SK-N-DZ (cell line): ENCODE data around the gene ZNF554.

Experiments used
- DNase-seq: peaks from one replicate; pipeline ENCODE4 v3.0.0-alpha.2; 2015; ENCODE audit warnings: low spot score

The ZNF554 gene

DNA sequence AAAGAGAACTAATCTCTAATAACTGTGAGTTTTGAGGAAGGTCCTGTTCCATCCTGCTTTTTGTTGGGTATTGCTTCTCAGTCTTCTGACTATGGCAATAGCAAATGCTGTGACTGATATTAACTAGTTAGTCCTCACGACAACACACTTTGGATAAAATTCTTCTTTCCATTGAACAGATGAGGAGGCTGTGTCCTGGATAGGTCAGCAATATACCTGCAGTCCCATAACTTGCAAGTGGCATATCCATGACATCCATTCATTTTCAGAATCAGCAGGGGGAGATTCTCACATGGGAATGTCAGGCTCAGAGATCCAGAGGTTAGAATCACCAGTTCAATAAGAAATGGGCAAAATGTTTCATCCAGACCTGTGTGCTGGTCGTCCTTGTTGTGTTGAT lies 7.4 kb downstream of the ZNF554 start:
- no peak for DNase-seq

DNA sequence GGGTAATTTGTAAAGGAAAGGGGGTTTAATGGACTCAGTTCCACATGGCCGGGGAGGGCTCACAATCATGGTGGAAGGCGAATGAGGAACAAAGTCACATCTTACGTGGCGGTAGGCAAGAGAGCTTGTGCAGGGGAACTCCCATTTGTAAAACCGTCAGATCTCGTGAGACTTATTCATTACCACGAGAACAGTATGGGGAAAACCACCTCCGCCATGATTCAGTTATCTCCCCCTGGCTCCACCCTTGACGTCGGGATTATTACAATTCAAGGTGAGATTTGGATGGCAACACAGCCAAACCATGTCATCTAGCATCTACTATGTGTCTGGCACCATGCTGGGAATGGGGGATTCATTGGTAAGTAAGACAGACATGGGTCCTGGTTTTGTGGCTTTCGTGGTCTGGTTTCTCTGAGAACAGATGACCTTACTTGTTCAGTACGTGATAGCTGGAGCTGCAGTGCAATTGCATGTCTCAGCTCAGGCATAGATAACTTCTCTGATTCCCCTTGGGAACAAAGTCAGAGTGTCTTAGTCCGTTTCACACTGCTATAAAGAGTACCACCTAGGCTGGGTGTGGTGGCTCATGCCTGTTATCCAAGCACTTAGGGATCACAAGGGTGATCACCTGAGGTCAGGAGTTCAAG lies 8.3 kb downstream of the ZNF554 start:
- no peak for DNase-seq

DNA sequence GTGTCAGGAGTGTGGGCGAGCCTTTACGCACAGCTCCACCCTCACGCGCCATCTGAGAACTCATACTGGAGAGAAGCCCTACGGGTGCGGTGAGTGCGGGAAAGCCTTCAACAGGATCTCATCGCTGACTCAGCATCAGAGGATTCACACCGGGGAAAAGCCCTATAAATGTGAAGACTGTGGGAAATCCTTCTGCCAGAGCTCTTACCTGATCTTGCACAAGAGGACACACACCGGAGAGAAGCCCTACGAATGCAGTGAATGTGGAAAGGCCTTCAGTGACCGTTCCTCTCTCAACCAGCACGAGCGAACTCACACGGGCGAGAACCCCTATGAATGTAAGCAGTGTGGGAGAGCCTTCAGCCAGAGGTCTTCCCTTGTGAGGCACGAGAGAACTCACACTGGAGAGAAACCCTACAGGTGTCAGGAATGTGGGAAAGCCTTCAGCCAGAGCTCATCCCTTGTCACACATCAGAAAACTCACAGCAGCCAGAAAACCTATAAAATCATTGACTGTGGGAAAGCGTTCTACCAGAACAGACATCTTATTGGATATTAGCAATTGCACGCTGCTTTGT lies 14.7 kb downstream of the ZNF554 start:
- DNase-seq: no peak

DNA sequence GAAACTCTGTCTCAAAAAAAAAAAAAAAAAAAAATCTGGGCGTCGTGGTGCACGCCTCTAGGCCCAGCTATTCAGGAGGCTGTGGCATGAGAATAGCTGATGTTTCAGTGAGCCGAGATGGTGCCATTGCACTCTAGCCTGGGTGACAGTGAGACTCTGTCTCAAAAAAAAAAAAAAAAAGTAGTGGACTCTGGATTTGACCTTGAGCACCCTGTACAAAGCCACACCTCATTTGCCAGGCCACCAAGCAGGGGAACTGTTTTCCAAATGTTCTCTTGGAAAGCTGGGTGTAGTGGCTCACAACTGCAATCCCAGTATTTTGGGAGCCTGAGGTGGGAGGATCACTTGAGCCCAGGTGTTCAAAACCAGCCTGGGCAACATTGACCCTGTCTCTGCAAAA lies 17.8 kb downstream of the ZNF554 start:
- DNase-seq: no peak

DNA sequence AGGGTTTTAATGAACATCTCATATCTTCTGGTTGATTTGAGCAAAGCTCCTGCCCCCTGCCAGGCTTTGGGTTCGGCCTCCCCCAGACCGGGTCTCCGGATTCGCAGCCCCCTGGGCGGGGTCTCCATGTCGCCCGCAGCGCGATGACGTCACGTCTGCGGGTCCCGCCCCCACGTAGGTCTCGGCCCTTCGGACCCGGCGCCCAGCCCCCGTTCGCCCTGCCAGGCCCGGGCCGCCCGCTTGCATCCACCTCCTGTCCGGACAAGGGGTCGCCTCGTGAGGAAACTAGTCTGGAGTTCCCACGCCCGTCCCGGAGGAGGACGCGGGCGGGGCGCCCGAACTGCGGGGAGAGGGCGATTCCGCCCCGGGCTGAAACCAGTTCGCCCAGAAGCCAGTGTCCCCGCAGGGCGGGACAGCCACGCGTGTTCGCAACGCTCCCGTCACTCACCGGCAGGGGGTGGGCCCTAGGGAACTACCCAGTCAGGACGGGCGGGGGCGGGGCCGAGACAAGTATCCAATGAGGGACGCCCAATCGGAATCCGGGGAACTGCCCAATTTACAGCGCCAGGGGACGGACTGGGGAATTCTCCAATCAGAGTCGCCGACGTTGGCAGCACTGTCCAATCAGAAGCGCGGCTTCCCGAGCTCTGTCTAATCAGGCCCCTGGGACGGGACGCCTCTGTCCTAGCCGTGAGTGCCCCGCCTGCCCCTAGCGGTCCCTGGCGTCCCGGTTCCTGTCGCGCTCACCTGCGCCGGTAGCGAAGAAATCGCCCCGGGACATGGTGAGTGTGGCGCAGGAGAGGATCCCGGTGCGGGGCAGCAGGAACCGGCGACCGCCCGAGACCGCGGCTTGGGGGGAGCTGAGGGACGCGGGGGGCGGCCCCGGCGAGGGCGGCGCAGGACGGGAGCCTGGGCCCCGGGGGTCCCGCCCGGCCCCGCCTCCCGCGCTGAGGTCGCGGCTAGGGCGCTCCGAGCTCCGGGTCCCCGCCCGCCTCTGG lies 21.4 kb downstream of the ZNF554 start, which contains the start of gene ZNF555:
Gene ZNF555 (plus strand): TSS at position 682 of the 998 bp plus-strand sequence. CDS start 98 bp downstream, at position 780.
- DNase-seq: peak; percentile 98

DNA sequence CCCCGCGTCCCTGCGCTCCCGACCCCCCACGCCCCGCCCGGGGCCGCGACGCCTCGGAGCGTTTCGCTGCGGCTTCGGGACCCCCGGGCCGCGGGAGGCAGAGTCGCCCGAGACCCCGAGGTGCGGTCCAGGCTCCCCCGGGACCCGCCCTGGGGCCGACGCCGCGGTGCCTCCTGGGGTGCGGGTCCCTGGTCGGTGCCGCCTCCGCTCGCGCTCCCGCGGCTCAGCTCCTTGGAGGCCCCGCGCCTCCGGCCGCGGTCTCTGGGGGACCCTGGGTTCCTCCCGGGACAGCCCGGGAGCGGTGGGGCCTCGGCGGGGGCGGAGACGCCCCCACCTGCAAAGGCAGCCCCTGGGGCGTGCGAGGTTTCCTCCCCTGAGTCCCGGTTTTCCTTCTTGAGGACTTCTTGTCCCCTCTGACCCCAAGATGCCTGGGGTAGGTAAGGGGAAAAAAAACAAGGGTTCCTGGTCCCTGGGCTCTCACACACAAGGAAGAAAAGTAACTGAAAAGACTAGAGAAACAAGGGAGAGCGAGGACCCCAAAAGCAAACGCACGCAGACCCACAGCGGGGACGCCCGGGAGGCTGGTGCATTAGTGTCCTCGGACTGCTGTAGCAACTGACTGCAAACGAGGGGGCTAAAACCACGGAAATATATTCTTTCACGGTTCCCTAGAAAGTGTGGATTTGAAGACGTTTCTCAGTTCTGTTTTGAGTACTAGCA lies 22.3 kb downstream of the ZNF554 start:
- DNase-seq: no peak

DNA sequence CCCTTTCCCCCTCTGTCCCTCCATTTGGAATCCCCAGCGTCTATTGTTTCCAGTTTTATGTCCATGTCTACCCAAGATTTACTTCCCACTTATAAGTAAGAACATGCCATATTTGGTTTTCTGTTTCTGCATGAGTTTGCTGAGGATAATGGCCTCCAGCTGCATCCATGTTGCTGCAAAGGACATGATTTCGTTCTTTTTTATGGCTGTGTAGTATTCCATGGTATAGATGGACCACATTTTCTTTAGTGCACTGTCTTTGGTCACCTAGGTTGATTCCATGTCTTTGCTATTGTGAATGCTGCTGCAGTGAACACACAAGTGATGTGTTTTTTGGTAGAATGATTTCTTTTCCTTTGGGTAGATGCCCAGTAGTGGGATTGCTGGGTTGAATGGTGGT lies 25.4 kb downstream of the ZNF554 start:
- DNase-seq: no peak

DNA sequence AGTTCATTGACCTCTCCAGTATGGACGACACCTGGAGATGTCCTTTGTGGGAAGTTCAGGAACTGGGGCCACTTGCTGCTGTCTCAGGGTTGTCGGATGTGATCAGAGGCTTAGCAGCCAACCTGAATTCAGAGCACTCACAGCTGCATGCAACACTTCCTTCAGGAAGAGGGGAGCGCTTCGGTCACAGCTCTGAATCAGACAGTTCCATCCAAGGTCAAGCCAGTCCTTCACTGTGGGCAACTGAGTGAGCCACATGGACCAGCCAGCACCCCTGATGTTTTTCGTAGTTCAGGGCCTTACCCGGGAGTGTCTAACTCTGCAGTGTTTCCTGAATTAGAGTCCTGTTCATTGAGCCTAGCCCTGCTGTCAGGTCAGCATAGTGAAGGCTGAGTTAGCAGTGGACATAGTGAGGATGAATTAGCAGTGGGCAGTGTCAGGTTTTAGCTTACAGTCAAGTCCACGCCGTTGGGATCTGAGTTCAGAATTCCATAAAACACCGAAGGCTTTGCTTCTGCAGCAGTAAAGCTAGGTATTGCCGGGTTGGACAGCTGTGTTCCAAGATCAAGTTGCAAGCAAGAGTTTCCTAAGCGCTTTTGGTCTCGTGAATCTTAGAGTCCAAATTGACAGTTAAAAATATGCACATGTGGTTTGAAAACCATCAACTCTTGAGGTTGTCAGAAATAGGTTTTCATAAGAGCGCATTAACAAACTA lies 26.7 kb downstream of the ZNF554 start:
- no peak for DNase-seq

DNA sequence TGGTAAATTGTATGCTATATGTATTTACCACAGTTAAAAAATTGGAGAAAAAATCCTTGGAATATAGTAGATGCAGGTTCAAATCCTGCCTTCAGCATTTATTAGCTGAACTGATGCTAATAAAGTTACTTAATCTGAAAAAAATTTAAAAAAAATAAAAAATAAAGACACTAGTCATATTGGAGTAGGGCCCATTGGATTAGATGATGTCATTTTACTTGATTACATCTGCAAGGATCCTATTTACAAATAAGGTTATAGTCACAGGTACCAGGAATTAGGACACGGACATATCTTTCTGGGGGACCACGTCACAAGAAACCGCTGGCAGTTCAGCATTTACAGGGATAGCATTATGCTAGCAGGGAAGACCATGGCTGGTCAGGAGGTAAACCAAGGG lies 27.8 kb downstream of the ZNF554 start:
- no peak for DNase-seq

DNA sequence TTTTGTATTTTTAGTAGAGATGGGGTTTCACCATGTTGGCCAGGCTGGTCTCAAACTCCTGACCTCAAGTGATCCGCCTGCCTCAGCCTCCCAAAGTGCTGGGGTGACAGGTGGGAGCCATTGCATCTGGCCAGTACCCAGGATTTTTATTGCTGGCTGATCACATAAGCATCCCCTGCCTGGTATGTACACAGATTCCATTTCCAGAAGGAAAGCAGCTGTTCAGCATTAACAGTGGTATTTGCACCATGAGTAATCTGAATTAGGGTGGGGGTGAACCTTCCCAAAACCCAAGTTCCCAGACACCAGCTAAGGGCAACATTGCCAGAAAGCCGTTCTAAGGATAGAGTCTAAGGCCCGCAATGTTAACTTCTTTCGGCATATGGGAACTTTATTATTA lies 28.9 kb downstream of the ZNF554 start:
- no peak for DNase-seq

DNA sequence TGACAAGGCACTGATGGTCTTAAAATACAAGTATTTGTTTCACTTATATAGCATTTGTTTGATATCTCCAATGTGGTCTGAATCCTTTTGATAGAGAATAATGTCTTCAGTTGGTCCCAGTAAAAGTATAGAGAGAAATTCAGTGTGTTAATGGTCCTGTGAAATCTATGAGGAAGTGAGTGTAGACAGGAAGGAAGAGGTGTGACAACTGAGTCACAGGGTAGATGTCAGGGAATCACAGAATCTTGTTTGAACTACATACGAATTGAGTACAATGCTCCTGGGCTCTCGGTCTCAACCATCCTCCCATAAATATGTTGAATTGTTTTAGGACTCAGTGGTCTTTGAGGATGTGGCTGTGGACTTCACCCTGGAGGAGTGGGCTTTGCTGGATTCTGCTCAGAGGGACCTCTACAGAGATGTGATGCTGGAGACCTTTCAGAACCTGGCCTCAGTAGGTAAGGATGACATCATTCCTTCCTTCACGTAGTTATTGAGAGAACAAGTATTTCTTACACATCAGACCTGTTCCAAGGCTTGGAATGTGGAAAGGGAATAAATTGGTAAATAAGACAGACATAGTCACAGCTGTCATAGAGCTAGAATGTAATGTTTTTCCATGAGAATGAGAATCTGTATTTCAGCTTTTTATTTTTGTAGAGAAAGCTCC lies 30.7 kb downstream of the ZNF554 start:
- DNase-seq: no peak

DNA sequence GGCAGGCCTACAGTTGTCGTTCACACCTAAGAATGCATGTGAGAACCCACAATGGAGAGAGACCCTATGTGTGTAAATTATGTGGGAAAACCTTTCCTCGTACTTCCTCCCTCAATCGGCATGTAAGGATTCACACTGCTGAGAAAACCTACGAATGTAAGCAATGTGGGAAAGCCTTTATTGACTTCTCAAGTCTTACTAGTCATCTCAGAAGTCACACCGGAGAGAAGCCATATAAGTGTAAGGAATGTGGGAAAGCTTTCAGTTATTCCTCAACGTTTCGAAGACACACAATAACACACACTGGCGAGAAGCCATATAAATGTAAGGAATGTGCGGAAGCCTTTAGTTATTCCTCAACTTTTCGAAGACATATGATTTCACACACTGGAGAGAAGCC lies 32.9 kb downstream of the ZNF554 start:
- no peak for DNase-seq

DNA sequence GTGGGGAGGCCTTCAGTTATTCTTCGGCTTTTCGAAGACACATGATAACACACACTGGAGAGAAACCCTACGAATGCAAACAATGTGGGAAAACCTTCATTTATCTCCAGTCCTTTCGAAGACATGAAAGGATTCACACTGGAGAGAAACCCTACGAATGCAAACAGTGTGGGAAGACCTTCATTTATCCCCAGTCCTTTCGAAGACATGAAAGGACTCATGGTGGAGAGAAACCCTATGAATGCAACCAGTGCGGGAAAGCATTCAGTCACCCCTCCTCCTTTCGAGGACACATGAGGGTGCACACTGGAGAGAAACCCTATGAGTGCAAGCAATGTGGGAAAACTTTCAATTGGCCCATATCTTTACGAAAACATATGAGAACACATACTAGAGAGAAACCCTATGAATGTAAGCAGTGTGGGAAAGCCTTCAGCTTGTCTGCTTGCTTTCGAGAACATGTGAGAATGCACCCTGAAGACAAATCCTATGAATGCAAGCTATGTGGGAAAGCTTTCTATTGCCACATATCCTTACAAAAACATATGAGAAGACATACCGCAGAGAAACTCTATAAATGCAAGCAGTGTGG lies 33.4 kb downstream of the ZNF554 start:
- DNase-seq: no peak

DNA sequence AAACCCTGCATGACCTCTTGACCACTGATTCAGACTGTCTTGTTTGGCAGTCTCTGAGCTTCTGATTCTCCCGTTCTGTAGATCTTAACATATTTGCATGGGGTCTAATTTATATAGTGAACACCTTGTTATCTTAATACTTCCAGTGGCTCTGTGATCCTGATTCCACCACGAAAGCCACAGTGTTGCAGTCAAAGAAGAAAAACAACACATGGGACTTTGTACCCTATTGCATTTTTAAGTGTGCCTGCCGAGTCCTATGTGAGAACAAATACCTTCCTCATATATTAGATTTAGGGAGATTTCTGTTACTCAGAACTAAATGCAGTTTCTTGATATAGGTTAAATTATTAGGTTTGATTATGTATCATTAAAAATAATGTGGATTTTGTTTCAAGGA lies 35.2 kb downstream of the ZNF554 start:
- no peak for DNase-seq

DNA sequence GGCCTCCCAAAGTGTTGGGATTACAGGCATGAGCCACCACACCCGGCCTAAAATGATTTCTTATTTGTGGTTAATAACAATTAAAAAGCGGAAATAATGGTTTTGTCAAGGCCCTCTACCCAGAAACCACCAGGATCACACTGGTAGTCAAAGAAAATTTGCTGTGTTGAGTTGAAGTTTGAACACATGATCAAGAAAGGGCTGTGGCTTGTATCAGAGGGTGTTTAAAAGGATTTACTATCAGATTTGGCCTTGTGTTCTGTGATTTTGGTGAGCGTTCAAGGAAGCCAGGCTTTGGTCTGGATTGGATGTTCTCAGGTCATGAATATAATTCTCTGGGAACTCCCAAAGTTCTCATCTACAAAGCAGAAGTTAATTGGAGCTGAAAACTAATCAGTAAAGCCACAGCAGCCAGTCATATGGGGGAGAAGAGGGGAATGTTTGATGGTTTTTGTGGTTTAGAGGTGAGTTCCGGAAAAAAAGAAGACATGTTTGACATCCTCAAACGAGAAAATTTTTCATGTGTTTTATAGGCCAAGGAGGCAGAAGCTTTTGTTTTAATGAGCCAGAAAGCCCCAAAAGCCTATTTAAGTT lies 36.9 kb downstream of the ZNF554 start:
- no peak for DNase-seq

DNA sequence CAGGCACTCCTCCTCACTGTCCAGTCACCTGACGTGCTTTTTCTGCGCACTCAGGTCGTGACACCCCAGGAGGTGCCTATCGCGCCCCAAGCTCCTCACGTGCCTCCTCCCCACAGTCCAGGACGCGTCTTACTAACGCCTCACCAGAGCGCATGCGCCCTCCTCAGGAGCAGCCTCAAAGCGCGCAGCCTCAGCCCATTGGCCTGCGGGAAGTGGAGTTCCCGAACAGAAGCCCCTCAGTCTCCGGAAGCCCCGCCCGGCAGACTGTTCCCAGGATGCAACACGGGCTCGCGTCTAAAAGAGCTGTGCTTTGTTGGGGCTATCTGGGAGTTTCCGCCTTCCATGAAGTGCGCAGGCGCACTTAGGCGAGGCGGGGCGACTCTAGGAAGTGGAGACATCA lies 39.2 kb downstream of the ZNF554 start:
- DNase-seq: no peak

DNA sequence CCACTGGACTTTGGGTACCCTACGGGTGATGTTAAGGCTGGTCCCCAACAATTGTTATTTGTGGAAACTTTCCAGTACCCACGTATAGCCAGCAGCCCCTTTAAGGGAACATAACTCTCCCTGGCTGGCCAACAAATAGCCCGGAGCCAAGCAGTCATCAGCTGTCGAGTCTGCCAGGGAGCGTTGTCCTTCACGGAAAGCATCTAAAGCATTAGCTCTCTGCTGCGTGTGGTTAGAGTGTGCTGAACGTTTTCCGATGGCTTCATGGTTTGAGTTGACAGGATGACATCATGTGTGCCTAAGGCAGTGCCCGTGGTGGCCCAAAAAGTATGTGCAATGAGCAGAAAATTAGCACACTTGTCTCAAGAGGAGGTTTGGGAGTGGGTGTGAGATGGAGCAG lies 44.1 kb downstream of the ZNF554 start:
- DNase-seq: no peak

DNA sequence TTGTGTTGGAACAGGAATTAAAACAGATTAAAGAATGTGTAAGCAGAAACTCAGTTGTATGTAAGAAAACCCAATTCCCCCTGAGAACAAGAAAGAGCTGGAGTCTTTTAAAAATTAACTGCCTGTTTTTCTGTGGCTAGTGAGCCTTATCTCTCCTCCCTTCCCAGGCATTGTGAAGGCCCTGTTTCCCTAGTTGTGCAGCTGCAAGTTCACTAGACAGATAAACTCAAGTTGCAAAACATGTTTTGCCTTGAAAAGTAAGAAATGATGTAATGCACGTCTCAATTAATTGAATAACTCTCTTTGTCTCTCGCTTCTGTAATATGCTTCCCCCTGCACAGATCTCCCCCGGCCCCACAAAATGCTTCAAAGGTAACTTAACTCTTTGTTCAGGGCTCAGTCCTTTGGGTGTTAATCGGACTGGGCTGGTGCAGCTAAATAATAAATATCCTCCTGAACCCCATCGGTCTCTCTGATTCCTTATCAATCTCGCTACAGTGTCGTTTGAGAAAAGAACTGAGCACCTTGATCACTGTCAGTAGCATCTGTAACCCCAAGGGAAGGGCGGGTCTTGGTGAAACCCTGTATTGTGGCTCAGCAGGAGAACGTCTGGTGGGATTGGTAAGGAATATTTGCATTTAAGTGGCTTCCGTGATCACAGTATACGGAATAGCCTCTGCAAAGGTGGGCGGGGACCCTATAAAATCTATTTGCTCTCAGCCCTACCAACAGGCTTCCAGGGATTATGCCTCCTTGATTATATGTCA lies 45.8 kb downstream of the ZNF554 start:
- DNase-seq: no peak

DNA sequence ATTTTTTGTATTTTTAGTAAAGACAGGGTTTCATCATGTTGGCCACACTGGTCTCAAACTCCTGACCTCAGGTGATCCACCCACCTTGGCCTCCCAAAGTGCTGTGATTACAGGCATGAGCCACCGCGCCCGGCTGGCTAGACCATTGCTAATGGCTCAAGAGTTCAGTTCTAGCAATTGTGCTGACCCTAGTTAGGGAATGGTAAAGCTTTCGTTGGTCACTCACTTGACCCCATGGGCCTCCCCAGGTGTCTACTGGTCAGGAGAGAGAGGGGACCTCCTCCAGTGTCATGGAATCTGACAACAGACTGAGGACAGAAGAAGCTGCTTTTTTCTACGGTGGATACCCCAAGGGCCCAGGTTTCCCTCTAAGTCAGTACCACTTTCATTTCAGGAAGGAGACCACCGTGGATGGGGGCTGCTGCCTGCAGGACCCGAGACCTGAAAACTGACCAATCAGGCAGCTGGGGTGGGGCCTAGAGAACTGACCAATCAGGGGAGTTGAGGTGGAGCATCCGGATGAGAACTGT lies 46.9 kb downstream of the ZNF554 start:
- no peak for DNase-seq
